ENCODE data around the gene AMBN. TPM values are rescaled to one million over a fixed set of nuclear protein-coding genes. Genes with fewer than 3 reads are reported as not detected.

The AMBN gene, protein sequence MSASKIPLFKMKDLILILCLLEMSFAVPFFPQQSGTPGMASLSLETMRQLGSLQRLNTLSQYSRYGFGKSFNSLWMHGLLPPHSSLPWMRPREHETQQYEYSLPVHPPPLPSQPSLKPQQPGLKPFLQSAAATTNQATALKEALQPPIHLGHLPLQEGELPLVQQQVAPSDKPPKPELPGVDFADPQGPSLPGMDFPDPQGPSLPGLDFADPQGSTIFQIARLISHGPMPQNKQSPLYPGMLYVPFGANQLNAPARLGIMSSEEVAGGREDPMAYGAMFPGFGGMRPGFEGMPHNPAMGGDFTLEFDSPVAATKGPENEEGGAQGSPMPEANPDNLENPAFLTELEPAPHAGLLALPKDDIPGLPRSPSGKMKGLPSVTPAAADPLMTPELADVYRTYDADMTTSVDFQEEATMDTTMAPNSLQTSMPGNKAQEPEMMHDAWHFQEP
- not detected for total RNA-seq

DNA sequence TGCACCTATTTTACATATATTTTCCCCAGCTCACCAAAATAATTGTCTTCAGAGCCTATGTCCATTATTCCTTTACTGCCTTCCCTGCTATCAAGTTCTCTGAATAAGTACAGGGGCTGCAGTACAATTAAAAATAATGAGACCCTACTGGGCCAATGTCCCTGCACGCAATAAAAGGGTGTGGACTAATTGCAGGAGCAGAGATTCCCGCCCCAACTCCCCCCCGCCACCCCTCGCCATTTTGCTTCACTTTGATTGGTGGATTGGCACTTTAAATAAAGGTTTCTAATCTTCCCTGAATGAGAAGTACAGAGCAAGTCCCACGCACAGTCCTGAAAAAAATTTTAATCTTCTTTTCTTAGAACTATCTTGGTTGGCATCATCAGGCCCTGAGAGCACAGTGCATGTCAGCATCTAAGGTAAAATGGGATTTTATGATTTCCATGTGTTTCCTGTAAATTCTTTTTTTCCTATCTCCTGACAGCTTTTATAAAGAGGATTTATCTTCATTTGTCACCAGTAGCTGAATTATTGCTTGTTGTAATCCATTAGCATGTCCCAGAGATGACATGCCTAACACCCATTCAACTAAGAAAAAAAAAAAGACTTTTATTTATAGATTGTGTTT lies at the start of gene AMBN:
Gene AMBN, plus strand, starts transcription at position 302 of the 628 bp plus-strand sequence. Its CDS starts 103 bp downstream, at position 405.
- Histone ChIP-seq H3K4me3 (ENCODE audit: low read length) (no peak within 1 kb of the TSS), H3K9me3 (ENCODE audit: low read depth, low read length) (no peaks in the 10 kb centered on the region), H3K27me3 (ENCODE audit: insufficient read depth, low read length) (no peaks in the 10 kb centered on the region), H3K4me1 (ENCODE audit: insufficient read depth, low read length) (no peaks in the 10 kb centered on the region)

DNA sequence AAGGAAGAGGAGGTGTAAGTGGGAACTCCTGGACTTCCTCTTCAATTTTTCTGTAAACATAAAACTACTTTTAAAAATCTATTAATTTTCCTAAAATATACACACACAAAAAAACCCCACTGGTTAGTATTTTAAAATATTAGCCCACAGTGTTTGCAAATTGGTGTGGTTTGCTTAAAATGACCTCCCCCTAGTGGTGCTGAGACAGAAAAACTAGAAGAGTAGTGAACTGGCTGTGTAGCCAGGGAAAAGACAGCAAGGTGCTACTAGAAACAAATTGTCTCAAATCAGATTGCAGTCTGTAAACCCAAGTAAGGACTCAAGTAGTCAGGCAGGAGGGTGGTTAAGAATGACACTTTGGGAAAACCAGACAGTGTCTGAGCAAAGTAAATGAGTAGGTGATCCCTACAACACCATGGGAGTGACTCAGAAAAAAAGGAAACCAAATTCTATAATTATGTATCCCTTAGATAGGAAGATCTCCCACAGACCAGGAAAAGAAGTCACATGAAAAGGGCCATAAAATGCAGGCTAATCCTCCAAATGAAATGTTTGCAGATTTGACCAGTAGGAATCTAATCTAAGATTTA lies 47.7 kb upstream of the AMBN start:
- H3K4me3 ChIP-seq (ENCODE audit: low read length), result no peak overlapping the region
- no peaks in the 10 kb centered on the region for H3K9me3 ChIP-seq (ENCODE audit: low read depth, low read length)
- H3K4me1 ChIP-seq (ENCODE audit: insufficient read depth, low read length), result no peaks in the 10 kb centered on the region
- H3K27me3 ChIP-seq (ENCODE audit: insufficient read depth, low read length), result peaks cover 3% of the 10 kb centered on the region

DNA sequence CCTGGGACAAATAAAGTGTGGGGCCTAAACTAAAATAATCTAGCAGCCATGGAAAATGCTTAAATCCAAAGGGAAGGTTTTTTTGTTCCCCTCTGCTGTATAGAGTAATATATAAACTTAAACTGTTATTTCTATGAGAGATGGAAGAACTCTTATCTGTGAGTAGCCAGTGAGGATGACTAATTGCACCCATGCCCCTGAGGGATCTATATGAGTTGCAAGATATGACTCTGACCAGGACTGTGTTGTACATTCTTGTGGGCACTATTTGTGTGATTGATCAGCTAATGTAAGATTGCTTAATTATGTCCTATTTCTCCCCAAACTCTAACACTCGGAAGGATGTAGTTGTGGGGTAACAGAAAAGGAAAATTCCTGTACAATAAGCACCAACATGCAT lies 35.2 kb upstream of the AMBN start:
- H3K4me3 ChIP-seq (ENCODE audit: low read length), result no peak overlapping the region
- H3K27me3 ChIP-seq (ENCODE audit: insufficient read depth, low read length), result no peaks in the 10 kb centered on the region

DNA sequence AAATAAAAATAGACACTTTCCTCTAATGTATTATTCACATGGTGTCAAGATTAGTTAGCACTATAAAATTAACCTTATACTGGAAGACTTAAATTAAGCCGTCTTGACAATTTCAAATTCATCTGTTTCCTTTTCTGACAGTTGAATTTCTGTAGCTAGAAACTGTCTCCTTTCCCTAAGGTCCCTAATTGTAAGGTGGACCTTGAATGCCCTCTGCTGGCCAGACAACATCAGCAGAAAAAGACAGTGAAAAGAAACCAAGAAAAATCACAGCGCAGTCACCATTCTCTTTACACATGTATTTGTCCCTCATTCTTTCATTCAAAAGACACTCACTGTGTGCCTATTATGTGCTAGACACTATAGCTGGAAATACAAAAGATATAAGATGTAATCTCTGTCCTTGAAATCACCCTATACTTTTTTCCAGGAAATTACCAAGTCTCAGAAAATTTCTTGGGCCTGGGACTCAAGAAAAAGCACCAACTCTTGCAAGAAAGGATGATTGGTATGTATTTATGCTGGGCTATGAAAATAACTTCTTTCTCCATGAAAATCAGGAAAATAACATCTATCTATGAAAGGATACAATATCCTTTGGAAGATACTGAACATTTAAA lies 32.7 kb upstream of the AMBN start:
- Histone ChIP-seq H3K4me1 (ENCODE audit: insufficient read depth, low read length) (no peaks in the 10 kb centered on the region), H3K9me3 (ENCODE audit: low read depth, low read length) (no peaks in the 10 kb centered on the region), H3K4me3 (ENCODE audit: low read length) (no peak overlapping the region), H3K27me3 (ENCODE audit: insufficient read depth, low read length) (no peaks in the 10 kb centered on the region)

More for the DNA sequence above, 35.2 kb upstream of the AMBN start:
- Histone ChIP-seq H3K9me3 (ENCODE audit: low read depth, low read length) (no peaks in the 10 kb centered on the region), H3K4me1 (ENCODE audit: insufficient read depth, low read length) (no peaks in the 10 kb centered on the region)

DNA sequence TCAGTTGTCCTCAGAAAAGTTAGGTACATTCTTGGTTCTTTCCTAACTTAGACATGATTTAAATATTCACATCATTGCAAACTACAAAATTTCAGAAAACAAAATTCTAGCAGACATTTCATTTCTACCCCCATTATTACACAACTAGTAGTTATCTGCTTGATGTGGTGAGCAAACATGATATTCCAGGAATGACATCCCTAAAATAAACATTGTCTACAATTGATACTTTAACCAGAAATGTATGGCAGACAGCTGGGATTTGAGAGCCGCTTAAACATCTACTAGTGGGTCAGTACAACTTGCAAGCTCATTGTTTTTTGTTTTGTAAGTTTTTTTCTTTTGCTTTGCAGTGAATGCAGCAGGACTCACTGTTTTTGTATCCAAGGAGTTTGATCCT lies 32.1 kb upstream of the AMBN start:
- Histone ChIP-seq H3K4me1 (ENCODE audit: insufficient read depth, low read length) (no peaks in the 10 kb centered on the region), H3K4me3 (ENCODE audit: low read length) (no peak overlapping the region), H3K27me3 (ENCODE audit: insufficient read depth, low read length) (no peaks in the 10 kb centered on the region), H3K9me3 (ENCODE audit: low read depth, low read length) (no peaks in the 10 kb centered on the region)

DNA sequence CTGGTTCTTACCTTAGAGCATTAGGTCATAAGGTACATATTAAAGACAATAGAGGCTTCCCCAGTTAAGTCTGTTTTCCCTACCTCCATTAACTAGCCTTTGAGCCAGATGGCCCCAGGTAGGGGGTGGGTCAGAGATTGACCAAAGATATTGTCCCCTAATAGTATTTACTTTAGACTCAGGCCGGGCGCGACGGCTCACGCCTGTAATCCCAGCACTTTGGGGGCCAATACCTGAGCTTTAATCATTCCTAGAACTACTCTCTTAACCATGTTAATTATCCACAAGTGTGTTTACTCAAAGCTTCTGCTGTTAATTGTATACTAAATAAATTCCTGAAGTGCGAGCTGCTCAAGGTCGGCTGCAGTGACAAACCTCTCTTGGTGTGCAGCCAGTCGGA lies 28.0 kb upstream of the AMBN start:
- Histone ChIP-seq H3K27me3 (ENCODE audit: insufficient read depth, low read length) (no peaks in the 10 kb centered on the region), H3K4me1 (ENCODE audit: insufficient read depth, low read length) (no peaks in the 10 kb centered on the region), H3K9me3 (ENCODE audit: low read depth, low read length) (no peaks in the 10 kb centered on the region), H3K4me3 (ENCODE audit: low read length) (no peak overlapping the region)

DNA sequence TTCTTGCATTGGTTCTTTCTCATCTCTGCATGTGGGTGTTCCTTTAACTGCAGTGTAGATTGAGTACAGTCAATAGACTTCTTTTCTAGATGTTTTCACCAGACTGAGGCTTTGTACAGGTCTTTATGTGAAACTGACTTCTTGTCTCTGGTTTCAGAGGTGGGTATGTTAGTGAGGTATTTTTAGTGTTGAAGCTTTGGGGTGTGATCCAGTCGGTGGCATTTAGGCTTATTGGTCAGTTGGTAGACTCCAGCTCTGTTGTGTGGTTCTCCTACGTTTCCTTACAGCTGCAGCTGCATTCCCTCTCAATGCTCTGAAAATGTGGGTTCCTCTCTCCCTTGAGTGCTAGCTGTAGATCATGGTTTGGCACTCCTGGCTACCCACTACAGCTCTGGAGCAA lies 21.3 kb upstream of the AMBN start:
- Histone ChIP-seq H3K9me3 (ENCODE audit: low read depth, low read length) (no peaks in the 10 kb centered on the region), H3K4me1 (ENCODE audit: insufficient read depth, low read length) (no peaks in the 10 kb centered on the region), H3K27me3 (ENCODE audit: insufficient read depth, low read length) (no peaks in the 10 kb centered on the region), H3K4me3 (ENCODE audit: low read length) (no peak overlapping the region)

DNA sequence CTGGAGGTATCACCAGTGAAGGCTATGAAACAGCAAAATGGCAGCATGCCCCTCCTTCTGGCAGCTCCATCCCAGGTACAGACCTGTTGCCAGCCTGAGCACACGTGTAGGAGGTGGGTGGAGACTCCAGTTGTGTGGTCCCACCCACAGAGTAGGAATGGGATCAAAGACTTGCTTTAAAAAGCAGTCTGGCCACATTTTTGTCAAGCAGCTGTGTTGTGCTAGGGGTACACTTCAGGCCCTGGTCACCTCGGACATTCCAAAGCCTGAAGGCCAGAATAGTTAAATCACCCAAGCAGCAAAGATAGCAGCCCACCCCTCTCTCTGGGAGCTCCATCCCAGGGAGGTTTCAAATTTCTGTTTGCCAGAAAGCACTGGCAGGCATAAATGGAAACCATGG lies 20.3 kb upstream of the AMBN start:
- Histone ChIP-seq H3K27me3 (ENCODE audit: insufficient read depth, low read length) (no peaks in the 10 kb centered on the region), H3K4me3 (ENCODE audit: low read length) (no peak overlapping the region), H3K9me3 (ENCODE audit: low read depth, low read length) (no peaks in the 10 kb centered on the region), H3K4me1 (ENCODE audit: insufficient read depth, low read length) (no peaks in the 10 kb centered on the region)

DNA sequence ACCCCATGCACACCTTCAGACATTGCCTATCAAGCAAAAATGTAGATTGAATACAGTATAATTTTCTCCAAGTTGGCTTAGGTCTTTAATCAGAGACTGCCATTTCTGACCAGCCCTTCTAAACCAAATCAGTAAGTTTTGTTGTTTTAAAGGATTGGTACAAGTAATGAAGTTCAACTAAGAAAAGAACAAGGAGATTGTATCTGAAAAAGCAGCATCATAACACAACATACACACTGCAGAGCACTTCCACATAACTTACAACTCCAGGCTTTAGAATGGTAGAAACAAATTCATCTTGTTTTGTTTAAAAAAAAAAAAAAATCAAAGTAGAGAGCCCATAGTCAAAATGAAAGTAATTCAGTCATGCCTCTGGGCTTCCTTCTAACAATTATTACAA lies 16.1 kb upstream of the AMBN start:
- H3K4me3 ChIP-seq (ENCODE audit: low read length), result no peak overlapping the region
- no peaks in the 10 kb centered on the region for H3K9me3 ChIP-seq (ENCODE audit: low read depth, low read length)
- H3K4me1 ChIP-seq (ENCODE audit: insufficient read depth, low read length), result no peaks in the 10 kb centered on the region
- no peaks in the 10 kb centered on the region for H3K27me3 ChIP-seq (ENCODE audit: insufficient read depth, low read length)

DNA sequence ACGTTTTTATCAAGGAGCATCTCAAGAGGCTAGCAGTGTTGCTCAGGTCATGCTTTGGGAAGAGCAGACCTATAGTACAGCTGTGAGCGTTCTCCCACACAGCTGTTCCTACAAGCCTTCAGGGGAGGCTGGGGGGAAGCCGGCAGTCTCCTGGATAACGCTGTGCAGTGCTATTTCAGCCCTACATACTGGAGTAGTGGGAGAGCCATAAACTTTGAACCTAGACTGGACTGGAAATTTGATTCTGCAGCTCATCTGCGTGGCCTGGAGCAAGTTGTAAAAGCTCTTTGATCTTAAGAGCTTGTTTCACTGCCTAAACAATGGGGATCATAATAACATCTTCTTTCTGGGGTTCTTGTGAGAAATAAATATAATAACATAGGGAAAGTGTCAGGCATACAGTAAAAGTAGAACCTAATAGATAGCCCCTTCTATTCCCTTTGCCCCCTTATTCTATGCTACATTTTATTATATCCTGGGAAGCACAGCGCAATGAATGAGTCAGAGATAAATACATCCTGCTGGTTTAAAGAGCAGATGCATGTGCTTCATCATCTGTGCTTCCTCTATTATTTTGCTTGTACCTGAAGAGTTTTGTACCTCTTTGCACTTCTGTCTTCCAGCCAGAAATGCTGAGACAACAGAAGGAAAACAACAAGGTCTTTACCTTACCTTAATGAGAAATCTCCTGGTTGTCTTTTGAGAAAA lies 14.7 kb upstream of the AMBN start:
- Histone ChIP-seq H3K4me3 (ENCODE audit: low read length) (no peak overlapping the region), H3K4me1 (ENCODE audit: insufficient read depth, low read length) (no peaks in the 10 kb centered on the region), H3K27me3 (ENCODE audit: insufficient read depth, low read length) (no peaks in the 10 kb centered on the region), H3K9me3 (ENCODE audit: low read depth, low read length) (no peaks in the 10 kb centered on the region)

DNA sequence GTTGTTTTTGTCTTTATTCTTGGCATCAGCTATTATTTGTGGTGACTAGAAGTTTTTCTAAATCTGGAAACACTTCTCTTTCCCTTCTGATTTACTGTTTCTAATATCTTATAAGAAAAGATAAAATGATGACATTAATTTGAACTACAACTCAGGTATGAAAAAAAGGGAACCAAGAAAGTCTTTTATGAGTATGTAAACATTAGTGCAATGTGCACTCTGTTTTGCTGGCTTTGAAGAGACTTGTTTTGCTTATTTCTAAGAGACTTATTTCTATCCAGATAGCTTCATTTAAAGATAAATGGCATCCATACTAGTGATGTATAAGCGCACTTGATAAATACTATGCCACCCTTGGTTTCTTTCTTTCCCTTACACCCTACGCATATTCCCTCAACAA lies 10.1 kb upstream of the AMBN start:
- no peaks in the 10 kb centered on the region for H3K27me3 ChIP-seq (ENCODE audit: insufficient read depth, low read length)
- H3K4me1 ChIP-seq (ENCODE audit: insufficient read depth, low read length), result no peaks in the 10 kb centered on the region
- no peak overlapping the region for H3K4me3 ChIP-seq (ENCODE audit: low read length)
- no peaks in the 10 kb centered on the region for H3K9me3 ChIP-seq (ENCODE audit: low read depth, low read length)

DNA sequence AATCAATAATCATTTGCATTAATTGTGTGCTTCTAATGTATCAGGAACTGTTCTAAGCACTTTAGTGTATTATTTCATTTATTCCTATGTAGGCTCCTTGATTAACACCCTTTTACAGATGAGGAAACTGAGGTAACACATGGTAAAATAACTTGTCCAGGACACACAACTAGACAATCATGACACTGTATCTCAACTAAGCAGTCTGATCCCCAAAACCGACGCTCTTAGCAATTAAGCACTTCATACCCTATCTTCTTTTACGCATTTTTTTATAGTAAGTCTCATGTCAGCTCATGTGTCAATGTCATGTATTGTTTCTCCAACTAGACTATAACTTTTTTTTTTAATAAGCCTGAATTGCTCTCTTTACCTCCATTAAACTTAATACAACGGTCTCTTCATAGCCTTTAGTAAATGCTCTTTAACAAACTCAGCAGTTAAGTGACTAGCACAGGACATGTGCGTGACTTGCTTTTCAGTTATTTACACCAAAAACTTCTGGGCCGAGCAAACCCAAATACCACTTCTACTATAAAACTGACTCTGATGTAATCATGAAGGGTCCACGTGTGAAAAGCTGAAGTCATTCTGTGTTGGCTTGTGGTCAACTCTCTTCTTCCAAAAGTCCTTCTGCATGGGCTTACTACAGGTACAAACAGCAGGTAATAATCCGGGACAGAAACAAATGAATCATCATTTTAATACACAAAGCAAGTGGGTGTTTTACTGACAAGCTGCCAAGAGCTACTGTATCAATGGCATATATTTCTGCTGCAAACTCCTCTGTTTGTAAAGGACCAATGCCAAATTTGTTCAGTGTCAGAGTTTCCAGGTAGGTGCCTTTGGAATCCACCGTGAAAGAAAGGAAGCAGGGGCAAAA lies 7.9 kb upstream of the AMBN start:
- Histone ChIP-seq H3K9me3 (ENCODE audit: low read depth, low read length) (no peaks in the 10 kb centered on the region), H3K4me3 (ENCODE audit: low read length) (no peak overlapping the region), H3K27me3 (ENCODE audit: insufficient read depth, low read length) (no peaks in the 10 kb centered on the region), H3K4me1 (ENCODE audit: insufficient read depth, low read length) (no peaks in the 10 kb centered on the region)

DNA sequence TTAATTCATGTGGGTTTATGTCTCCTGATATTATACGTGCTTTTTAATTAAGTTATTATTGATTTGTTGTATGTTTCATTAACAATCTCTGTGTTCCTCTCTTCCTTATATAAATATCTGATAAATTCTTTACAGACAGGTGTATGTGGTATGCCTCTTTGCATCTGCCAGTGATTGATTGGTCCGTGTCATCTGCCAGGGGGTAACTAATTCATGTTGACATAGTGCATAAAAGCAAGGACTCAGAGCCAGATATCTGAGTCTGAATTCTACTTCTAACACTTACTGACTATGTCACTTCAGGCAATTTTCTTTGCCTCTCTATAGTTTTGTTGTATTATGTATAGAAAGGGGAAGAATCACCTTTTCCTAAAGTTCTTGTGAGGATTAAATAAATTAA lies 5.2 kb upstream of the AMBN start:
- H3K4me1 ChIP-seq (ENCODE audit: insufficient read depth, low read length), result no peaks in the 10 kb centered on the region

DNA sequence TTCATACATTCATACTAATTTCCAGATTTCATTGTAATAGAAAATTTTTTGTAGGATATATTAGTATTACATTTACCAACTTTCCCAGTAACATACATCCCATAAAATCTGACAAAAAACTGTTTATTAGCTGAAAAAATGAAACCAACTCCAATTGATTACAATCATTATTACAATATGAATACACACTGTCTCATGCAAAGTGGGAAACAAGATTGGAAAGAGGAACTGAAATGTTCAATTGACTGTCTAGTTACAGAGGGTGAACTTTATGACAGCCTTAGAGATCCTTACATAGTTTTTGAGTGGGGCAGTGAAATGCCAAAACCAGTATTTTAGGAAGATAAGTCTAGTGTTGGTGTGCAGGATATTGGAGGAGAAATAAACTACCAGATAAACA lies 2.3 kb upstream of the AMBN start:
- H3K4me1 ChIP-seq (ENCODE audit: insufficient read depth, low read length), result no peaks in the 10 kb centered on the region
- no peaks in the 10 kb centered on the region for H3K9me3 ChIP-seq (ENCODE audit: low read depth, low read length)
- no peaks in the 10 kb centered on the region for H3K27me3 ChIP-seq (ENCODE audit: insufficient read depth, low read length)
- no peak overlapping the region for H3K4me3 ChIP-seq (ENCODE audit: low read length)

More for the DNA sequence above, 5.2 kb upstream of the AMBN start:
- H3K9me3 ChIP-seq (ENCODE audit: low read depth, low read length), result no peaks in the 10 kb centered on the region
- H3K27me3 ChIP-seq (ENCODE audit: insufficient read depth, low read length), result no peaks in the 10 kb centered on the region
- no peak overlapping the region for H3K4me3 ChIP-seq (ENCODE audit: low read length)

Data from mononuclear cell (primary cell).